Prostate gland (tissue), 2 donors: ENCODE measurements around the gene SLC38A10.

Source experiments
- POLR2A ChIP-seq: fragments of 450-650 bp; IDR thresholded peaks from one replicate; pipeline ENCODE4 v1.6.1; 2016; ENCODE audit warnings: antibody characterized with exemption, mild to moderate bottlenecking
- POLR2AphosphoS5 ChIP-seq: sonication (generic); formaldehyde crosslinking; IDR thresholded peaks from one replicate; pipeline ENCODE4 v1.6.1; 2017; ENCODE audit warnings: antibody characterized with exemption
- TF ChIP-seq, protein P1 (sequence below), 4 experiments: fragments of 200-600 bp in 2 of 4; fragments of 450-650 bp in 2 of 4; sonication (generic) in 2 of 4; IDR thresholded peaks; 1 replicate in 3 of 4; 2 replicates in 1 of 4; pipeline ENCODE4 v1.5.1; 2016 to 2019; ENCODE audit warnings: antibody characterized with exemption in 4 of 4, mild to moderate bottlenecking in 2 of 4, moderate library complexity in 2 of 4

GRCh38 chr17:81234940-81235821 is 59.9 kb downstream of the SLC38A10 start:
- TF ChIP-seq POLR2A, result no peak
- TF ChIP-seq, protein P1, sequence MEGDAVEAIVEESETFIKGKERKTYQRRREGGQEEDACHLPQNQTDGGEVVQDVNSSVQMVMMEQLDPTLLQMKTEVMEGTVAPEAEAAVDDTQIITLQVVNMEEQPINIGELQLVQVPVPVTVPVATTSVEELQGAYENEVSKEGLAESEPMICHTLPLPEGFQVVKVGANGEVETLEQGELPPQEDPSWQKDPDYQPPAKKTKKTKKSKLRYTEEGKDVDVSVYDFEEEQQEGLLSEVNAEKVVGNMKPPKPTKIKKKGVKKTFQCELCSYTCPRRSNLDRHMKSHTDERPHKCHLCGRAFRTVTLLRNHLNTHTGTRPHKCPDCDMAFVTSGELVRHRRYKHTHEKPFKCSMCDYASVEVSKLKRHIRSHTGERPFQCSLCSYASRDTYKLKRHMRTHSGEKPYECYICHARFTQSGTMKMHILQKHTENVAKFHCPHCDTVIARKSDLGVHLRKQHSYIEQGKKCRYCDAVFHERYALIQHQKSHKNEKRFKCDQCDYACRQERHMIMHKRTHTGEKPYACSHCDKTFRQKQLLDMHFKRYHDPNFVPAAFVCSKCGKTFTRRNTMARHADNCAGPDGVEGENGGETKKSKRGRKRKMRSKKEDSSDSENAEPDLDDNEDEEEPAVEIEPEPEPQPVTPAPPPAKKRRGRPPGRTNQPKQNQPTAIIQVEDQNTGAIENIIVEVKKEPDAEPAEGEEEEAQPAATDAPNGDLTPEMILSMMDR (IDR thresholded peaks at IDR 0.05), result no peak
- TF ChIP-seq POLR2AphosphoS5, result no peak
